ENCODE data around the gene FOXA3.

The FOXA3 gene

GRCh38 chr19:45881082-45881908 is 17.2 kb downstream of the FOXA3 start:
- TF ChIP-seq MAX (IDR thresholded peaks at IDR 0.05; ENCODE audit: low read depth, low read length) (no peak), POLR2A (IDR thresholded peaks at IDR 0.05; ENCODE audit: extremely low read depth, insufficient read length) (no peak), MYC (IDR thresholded peaks at IDR 0.05; ENCODE audit: low read depth, low read length) (no peak)
- TF ChIP-seq, protein P1, sequence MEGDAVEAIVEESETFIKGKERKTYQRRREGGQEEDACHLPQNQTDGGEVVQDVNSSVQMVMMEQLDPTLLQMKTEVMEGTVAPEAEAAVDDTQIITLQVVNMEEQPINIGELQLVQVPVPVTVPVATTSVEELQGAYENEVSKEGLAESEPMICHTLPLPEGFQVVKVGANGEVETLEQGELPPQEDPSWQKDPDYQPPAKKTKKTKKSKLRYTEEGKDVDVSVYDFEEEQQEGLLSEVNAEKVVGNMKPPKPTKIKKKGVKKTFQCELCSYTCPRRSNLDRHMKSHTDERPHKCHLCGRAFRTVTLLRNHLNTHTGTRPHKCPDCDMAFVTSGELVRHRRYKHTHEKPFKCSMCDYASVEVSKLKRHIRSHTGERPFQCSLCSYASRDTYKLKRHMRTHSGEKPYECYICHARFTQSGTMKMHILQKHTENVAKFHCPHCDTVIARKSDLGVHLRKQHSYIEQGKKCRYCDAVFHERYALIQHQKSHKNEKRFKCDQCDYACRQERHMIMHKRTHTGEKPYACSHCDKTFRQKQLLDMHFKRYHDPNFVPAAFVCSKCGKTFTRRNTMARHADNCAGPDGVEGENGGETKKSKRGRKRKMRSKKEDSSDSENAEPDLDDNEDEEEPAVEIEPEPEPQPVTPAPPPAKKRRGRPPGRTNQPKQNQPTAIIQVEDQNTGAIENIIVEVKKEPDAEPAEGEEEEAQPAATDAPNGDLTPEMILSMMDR (IDR thresholded peaks at IDR 0.05; ENCODE audit: low read depth, low read length) = no peak
- H3K4me3 ChIP-seq (ENCODE audit: low read depth, low read length) = no peak overlapping the region
- no peak for DNase-seq (ENCODE audit: low read depth)

DNA sequence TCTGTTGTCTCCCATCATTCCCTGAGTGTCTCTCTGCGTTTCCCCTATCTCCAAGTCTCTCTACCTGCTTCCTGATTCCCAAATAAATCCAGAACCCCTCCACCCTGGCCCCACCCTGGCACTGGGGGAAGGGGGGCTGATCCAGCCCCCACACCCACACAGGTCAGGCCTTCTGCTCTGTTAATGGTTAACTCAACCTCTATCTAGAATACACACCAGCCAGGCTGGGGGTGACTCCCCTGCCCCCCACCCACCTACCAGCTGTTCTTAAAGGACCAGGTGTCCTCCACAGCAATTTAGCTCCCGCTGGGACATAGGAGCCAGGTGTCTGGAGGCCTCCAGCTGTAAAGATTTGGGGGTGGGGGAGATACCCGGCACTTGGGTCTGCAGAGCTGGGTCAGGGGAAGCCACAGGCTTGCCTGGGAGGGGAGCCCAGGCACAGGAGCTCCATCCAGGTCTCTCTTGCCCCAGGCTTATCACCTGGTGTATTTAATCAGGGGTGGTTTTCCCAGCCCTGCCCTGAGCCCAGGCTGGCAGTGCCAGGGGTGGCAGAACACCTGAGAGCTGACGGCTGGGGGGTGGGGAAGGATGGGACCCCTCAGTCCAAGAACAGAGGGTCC is 17.9 kb downstream of the FOXA3 start:
- no peak overlapping the region for H3K4me3 ChIP-seq (ENCODE audit: low read depth, low read length)
- DNase-seq (ENCODE audit: low read depth) = no peak

DNA sequence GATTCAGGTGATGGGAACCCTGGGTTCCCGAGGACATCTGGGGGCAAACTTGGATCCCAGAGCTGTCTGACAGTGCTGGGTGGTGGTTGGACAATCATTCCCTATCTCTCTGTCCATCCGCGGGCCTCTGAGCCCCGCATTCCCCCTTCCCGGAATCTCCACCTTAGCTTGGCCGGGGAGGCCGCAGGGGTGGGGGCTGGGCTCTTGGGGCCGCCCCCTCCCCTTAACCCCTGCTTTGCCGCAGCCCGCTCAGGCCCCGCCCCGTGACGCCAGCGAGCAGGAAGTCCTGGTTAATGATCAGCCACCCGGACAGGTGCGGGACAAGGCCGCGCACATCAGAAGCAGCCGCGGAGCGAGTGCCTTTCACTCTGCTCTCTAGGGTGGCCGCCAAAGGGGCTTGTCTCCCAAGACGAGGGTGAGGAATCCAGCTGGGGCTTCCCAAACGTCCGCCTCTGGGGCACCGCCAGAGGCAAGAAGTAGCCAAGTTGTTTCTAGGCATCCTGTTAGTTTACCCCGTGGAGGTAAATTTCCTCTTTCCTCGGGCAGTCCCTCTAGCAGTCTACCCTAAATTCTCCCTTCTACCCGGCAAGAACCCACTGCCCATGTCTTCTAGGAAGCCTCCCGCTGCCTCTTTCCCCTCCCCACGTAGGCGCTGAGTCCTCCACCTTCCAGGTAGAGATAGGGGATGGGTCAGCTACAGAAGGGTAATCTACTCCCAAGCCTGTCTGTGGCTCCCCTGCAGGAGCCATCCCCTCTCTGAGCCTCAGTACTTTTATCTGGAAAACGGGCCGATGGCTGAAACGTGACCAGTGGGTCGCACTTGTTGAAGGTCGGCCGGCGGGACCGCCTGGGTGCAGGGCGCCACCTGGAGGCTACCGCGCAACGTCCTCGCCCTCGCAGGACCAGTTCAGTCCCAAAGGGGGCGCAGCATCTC is 18.8 kb downstream of the FOXA3 start:
- no peak; the same call in 1 of the 2 replicates for TF ChIP-seq MYC (IDR thresholded peaks at IDR 0.05; ENCODE audit: low read depth, low read length)
- TF ChIP-seq, protein P1 (IDR thresholded peaks at IDR 0.05; ENCODE audit: low read depth, low read length) = peak; percentile 100
- TF ChIP-seq POLR2A (IDR thresholded peaks at IDR 0.05; ENCODE audit: extremely low read depth, insufficient read length) = no peak
- TF ChIP-seq MAX (IDR thresholded peaks at IDR 0.05; ENCODE audit: low read depth, low read length) = peak; percentile 88
- DNase-seq (ENCODE audit: low read depth) = peak; percentile 98
- H3K4me3 ChIP-seq (ENCODE audit: low read depth, low read length) = peak overlapping the region; percentile 16

More for the DNA sequence above, 17.9 kb downstream of the FOXA3 start:
- TF ChIP-seq MAX (IDR thresholded peaks at IDR 0.05; ENCODE audit: low read depth, low read length) (no peak), MYC (IDR thresholded peaks at IDR 0.05; ENCODE audit: low read depth, low read length) (no peak), POLR2A (IDR thresholded peaks at IDR 0.05; ENCODE audit: extremely low read depth, insufficient read length) (no peak)
- TF ChIP-seq, protein P1 (IDR thresholded peaks at IDR 0.05; ENCODE audit: low read depth, low read length) = no peak

GRCh38 chr19:45883586-45883880 is 19.4 kb downstream of the FOXA3 start:
- TF ChIP-seq MYC (IDR thresholded peaks at IDR 0.05; ENCODE audit: low read depth, low read length) (no peak), POLR2A (IDR thresholded peaks at IDR 0.05; ENCODE audit: extremely low read depth, insufficient read length) (no peak), MAX (IDR thresholded peaks at IDR 0.05; ENCODE audit: low read depth, low read length) (no peak)
- TF ChIP-seq, protein P1 (IDR thresholded peaks at IDR 0.05; ENCODE audit: low read depth, low read length) = no peak
- DNase-seq (ENCODE audit: low read depth) = no peak
- peak overlapping the region; percentile 40 for H3K4me3 ChIP-seq (ENCODE audit: low read depth, low read length)

- peak overlapping the region; percentile 40 for H3K4me3 ChIP-seq (ENCODE audit: low read depth, low read length)
- TF ChIP-seq MYC (IDR thresholded peaks at IDR 0.05; ENCODE audit: low read depth, low read length) (no peak), POLR2A (IDR thresholded peaks at IDR 0.05; ENCODE audit: extremely low read depth, insufficient read length) (no peak), MAX (IDR thresholded peaks at IDR 0.05; ENCODE audit: low read depth, low read length) (no peak)
- TF ChIP-seq, protein P1 (IDR thresholded peaks at IDR 0.05; ENCODE audit: low read depth, low read length) = no peak
- no peak for DNase-seq (ENCODE audit: low read depth)
Measured at GRCh38 chr19:45883881-45884681, 20.0 kb downstream of the FOXA3 start.
